HG03139 (cell line): ENCODE results near the gene FKBP9.
A peak's percentile ranks its signal among the peaks of the same experiment; 100 is the strongest.
"Not testable (repeated sequence)": the region's sequence is repeated elsewhere in the genome, so short reads cannot be mapped to it uniquely, and the experiment has no call there.

Experiments used
- ATAC-seq: cut with Tn5 transposase; IDR thresholded peaks from one replicate; pipeline ENCODE4 v1.9.1; 2021; ENCODE audit not compliant: unreplicated experiment

FKBP9 gene, protein sequence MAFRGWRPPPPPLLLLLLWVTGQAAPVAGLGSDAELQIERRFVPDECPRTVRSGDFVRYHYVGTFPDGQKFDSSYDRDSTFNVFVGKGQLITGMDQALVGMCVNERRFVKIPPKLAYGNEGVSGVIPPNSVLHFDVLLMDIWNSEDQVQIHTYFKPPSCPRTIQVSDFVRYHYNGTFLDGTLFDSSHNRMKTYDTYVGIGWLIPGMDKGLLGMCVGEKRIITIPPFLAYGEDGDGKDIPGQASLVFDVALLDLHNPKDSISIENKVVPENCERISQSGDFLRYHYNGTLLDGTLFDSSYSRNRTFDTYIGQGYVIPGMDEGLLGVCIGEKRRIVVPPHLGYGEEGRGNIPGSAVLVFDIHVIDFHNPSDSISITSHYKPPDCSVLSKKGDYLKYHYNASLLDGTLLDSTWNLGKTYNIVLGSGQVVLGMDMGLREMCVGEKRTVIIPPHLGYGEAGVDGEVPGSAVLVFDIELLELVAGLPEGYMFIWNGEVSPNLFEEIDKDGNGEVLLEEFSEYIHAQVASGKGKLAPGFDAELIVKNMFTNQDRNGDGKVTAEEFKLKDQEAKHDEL

DNA sequence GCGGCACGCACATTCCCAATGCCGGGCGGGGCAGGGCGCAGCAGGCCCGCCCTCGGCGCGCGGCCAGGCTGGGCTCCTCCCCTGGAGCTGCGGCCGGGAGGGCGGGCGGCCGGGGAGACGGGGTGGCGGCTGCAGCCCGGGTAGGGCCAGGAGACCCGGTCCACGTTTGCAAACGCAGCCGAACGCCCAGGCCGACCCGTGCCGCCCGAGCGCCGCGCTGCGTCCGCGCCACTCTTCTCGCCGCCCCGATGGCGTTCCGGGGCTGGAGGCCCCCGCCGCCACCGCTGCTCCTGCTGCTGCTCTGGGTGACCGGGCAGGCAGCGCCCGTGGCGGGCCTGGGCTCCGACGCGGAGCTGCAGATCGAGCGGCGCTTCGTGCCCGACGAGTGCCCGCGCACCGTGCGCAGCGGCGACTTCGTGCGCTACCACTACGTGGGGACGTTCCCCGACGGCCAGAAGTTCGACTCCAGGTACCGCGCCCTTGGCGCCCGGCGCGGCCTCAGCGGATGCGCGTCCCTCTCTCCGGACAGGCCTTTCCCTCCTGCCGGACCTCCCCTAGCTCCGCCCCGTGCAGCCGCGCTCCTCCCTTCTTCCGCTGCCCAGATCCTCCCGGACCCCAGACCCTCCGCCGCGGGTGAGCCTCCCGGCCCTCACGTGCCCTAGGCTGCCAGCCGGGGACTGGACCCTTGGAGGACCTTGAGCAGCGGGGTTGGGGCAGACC lies at the start of gene FKBP9:
Gene FKBP9 (plus strand): TSS at position 115 of the 720 bp plus-strand sequence. CDS start 134 bp downstream, at position 249.
- ATAC-seq: peak; percentile 85

DNA sequence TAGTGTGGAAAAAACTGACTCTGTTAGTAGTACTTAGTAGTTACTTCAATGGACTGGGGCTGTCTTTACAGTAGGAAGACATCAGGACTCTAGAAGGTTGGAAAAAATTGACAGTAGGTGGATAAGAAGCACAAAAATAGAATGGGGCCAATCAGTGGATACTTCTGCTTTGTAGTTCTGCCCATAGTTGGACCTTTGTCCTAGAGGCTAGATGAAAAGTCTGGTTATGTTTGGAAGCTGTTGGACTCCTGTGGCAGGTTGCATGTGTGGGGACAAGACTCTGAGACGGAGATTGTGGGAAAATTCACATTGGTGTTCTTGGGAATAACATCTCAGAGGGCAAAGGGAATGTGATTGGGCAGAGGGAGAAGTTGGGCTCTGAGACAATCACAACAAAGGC lies 47.0 kb upstream of the FKBP9 start:
- ATAC-seq: no peak

DNA sequence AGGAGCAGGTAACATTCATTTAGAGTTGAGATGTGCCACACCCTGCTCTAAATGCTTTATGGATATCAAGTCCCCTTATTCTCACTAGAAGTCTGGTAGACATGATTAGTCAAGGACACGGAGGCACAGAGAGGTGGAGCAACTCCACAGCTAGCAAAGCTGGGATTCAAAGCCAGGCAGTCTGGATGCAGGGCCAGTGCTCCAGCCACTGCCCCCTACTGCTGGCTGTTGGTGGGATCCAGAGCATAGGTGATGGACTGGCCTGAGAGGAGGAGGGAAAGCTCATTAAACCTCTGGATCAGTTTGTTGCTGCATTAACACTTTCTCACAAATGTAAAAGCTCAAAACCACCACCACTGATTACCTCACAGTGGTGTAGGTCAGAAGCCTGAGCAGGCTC lies 43.1 kb upstream of the FKBP9 start:
- ATAC-seq: no peak

DNA sequence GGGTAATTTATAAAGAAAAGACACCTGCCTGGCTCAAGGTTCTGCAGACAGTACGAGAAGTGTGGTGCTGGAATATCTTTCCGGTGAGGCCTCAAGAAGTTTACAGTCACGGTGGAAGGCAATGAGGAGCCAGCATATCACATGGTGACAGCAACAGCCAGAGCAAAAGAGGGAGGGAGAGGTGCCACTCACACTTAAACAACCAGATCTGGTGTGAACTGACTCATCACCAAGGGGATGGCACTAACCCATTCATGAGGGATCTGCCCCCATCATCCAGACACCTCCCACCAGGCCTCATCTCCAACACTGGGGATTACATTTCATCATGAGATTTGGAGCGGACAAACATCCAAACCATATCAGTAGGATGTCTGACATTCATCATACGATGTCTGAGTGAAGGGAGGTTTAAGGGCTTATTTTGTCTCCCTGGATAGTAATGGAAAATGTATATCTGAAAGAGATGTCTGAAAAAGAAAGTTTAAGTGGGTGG lies 42.2 kb upstream of the FKBP9 start:
- ATAC-seq: no peak

DNA sequence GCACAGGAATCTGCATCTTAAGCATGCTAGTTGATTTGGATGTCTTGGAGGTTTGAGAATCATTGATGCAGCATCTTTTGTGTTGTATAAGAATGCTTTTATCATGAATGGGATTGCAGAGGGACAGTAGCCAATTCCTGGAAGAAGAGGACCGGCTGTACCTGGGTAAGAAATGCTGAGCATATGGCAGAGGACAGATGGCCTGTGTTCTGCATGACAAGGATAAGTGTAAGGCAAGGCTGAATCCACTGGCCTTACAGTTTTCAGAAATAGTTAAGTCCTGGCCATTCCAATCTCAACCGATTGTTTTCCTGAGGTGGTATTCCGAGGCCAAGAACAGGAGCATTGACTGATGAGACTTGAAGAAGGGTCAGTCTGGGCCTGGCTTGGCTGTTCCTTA lies 41.2 kb upstream of the FKBP9 start:
- no peak for ATAC-seq

DNA sequence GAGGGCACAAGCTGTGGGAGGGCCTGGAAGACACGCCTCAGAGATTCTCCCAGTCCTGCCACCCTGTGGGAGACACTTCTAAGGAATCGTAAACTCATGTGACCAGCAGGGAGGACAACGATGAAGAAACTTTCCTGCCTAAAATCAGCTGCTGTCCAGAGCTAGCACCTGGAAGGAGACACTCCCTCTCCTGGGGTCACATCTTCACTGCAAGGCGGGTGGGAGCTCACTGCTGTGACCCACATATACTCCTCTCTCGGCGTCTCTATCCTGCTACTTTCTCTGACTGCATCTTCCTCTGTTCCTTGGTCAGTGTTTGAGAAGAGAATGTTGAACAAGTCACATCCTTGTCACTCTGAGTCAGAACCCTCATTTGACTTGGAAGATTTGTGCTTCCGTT lies 40.2 kb upstream of the FKBP9 start:
- not testable (repeated sequence) for ATAC-seq

DNA sequence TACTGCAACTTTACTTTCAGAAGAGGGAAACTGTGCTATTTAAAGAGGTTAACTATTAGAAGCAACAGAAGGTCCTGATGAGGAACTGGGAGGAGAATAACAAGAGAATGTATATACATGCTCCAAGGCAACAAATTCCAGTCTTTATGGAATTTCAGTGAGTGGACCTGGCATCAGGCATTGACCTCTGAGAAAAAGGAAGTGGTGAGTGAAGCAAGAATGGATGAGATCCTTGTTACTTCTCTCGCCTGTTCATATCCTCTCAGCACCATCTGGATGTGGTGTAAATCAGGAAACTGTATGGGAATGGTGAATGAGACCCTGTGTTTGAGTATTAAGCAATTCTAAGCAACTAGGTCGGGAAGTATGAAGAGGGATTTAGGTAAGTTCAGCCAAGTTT lies 35.3 kb upstream of the FKBP9 start:
- no peak for ATAC-seq

DNA sequence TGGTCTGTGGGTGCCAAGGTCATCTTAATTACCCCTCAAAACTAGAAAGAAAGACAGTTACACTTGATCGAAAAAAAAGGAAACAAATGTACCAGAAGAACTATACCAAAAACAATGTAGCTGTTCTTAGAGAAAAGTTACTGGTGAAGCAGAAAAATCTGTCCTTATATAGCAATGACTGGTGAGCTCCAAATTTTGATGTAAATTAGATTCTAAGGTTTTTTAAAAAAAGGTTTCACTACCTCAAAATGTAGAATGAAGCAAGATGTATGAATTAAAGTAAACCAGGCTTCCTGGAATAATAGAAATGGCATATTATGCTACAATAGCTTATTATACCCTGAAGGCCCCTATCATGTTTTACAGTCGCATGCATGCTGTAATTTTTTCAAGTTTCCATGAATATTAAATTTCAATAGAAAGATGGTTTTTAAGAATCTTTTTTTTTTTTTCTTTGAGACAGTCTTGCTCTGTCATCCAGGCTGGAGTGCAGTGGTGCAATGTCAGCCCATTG lies 28.4 kb upstream of the FKBP9 start:
- no peak for ATAC-seq

DNA sequence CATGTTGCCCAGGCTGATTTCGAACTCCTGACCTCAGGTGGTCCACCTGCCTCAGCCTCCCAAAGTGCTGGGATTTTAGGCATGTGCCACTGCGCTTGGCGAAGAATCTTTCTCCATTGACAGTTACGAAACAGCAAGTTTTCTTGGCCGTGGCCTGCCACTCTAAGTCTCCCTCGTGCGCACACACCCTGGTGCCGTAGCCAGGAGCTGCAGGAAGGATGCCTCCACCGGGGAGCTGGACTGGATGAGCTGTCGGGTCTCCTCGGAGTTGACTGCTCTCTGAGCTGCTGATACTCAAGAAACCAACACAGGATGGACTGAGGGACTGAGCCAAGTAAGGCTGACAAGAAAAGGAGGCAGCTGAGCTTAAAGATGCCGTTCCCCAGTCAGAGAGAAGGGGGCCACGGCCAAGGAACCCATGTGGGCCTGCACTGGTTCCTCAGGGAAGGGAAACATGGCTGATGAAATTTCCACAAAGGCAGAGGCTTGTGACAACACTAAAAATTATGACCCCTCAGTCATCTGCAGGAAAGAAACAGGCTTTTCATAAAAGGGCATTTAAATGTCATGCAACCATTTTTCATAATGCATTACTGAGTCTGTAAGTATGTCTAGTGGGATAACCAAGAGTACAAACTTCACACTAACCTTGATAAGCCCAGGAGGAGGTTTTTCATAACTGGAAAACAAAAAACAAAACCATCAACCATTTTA lies 27.7 kb upstream of the FKBP9 start:
- no peak for ATAC-seq

DNA sequence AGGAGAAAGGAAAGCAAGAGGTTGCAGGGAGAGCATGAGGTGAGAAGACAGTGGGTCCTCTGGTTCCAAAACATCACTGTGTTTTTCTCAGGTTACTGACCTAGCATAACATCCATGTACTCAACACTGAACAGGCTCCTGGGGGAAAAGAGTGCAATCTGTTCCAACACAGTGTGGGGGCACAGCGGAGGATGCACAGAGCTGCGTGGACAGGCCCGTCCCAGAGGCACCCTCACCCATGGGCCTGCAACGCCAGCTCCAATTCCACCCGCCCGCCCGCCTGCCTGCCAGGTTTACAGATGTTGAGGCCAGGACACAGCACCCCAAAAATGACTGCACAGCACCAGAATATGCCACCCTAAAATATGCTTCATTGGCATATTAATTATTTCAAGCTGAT lies 26.9 kb upstream of the FKBP9 start:
- ATAC-seq: no peak

DNA sequence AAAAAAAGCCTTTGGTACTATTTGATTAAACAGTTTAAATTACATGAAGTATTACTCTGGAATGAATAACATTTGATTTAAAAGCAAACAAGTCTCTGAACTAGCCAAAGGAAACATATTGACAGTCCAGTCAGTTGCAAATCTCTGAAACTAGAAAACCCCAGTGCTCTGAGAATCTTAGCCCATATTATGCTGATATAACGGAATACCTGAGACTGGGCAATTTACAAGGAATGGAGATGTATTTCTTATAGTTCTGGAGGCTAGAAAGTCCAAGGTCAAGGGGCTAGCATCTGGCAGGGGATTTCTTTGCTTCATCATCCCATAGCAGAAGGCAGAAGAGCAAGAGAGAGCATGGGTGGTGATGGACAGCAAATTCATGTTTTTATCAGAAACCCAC lies 21.7 kb upstream of the FKBP9 start:
- no peak for ATAC-seq

DNA sequence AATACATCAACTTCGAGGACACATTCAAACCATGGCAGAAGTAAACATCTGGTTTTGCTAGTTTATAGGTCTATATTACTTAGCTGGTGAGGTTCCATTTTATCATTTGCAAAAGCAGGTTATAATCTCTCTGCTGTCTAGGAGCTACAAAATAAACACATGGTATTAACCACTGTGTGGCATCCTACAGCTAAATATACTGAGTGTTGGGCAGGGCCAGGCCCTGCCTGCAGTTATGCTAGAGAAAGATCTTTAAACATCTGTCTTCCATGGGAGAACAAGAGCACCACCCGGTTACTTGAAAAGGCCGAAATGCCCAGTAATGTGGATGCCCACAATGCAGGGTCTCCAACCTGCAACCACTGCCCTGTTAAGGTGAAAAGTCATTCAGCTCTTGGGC lies 20.6 kb upstream of the FKBP9 start:
- no peak for ATAC-seq

DNA sequence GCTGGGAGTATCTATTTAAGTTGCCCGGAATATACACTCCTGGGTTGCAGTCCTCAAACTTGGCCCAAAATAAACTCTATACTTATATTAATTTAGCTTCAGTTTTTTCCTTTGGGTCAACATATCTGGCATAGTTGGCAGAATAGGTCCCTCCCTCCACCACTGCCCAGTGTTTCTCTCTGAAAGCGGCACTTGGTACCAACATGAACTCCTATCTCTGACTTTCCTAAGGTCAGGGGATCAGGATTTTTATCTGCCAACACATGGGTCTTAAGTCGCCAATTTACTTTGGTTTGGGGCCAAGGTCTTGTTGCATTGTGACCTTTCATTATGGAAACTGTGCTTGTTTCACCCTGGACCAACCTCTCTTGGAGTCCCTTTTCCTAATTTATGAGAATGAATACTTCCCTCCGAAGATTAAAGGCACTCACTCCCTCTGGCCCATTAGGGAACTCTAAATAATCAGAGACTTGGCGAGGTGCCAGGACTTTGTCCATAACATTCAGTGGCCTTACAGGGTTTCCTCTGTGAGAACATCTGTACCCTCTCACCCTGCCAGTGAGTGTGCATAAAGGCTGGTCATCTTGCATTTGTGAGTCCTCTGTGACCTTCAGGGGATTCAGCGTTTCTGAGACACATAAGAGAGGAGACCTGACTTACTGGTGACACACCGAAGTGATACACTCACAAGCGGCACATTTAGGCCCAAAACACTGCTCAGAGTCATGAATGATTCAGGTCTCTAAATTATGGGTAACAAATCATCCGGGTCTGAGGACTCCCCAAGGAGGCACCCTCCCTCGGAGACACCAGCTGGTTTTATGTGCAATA lies 19.7 kb upstream of the FKBP9 start:
- ATAC-seq: no peak

DNA sequence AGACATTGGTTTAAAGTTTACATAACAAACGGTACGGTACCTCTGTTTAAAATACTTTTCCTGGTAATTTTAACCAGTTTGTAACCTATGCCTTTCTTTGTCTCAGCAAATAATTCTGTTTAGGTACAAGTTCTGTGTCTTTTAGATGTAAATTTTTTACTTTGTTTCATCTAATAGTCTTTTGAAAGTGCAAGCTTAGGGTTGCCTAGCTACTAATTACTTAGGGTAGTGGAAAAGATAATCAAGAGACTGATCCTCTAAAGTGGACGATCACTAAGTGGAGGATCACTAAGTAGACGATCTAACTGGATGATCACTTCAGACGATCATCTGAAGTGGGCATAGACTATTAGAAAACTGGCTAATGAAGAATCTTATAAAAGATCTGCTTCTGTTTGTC lies 16.1 kb upstream of the FKBP9 start:
- ATAC-seq: no peak

DNA sequence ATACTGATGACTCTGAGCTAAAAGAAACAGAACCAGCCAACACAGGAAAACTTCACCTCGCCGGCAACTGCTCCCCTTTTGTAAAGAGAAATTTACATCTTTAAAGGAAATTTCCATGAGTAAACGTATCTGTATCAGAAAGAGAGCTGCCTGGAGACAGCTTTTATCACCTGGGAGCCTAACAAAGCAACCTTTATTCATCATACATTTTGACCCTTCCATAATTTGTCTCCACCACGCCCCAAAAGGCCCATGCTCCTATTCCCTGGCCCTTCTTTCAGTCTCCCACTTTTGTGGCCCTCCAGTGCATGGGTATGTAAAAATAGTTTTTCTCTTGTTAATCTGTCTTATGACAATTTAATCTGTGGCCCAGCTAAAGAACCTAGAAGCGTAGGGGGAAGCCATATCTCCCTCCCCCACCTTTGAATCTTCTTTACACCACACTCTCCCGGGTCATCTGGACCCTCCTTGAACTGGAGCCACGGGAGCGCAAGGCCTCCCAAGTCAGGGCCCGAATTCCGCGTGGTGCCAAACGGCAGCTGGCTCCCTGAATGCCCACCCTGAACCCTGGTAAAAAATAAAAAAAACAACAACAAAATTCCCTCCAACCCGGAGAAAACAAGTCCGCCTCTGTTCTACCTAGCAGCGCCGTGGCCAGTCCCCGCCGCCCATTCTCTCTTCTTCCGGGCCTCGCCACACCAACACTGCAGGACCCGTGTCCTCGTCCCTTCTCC lies 15.4 kb upstream of the FKBP9 start:
- no peak for ATAC-seq

DNA sequence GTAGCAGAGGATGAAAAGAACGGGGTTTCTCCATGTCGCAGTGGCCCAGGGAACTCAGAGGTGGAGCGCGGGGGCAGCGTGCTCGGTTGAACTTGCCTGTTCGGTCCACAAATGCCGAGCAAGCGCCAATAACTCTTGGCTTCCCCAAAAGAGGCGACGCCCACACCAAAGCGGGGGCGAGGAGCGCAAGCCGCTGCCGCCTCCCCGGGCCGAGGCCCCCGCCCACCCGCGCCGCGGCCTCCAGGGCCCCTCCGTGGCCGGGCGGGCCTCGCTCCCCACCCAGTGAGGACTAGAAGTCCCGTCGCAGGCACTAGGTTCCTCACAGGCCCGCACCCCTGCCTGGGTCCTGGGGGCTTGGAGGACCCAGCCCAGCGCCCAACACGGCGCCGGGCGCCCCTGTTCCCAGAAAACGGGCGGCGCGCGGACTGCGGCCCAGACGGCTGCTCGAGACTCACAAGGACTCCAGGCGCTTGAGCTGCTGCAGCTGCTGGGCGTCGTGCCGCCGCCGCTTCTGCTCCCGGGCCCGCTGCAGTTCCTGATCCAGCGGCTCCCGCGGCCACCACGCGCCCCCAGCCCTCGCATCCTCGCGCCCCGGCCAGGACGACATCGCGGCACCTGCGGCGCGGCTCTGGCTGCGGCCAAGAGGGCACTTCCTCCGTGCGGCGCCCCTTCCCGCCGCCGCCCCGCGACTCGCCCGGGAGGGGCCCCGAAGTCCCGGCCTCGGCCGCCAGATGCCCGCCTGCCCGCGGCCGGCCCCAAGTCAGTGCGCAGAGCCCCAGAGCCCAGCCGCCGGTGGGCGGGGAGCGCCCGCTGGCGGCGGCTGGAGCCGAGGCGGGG lies 14.6 kb upstream of the FKBP9 start:
- ATAC-seq: peak; percentile 83

DNA sequence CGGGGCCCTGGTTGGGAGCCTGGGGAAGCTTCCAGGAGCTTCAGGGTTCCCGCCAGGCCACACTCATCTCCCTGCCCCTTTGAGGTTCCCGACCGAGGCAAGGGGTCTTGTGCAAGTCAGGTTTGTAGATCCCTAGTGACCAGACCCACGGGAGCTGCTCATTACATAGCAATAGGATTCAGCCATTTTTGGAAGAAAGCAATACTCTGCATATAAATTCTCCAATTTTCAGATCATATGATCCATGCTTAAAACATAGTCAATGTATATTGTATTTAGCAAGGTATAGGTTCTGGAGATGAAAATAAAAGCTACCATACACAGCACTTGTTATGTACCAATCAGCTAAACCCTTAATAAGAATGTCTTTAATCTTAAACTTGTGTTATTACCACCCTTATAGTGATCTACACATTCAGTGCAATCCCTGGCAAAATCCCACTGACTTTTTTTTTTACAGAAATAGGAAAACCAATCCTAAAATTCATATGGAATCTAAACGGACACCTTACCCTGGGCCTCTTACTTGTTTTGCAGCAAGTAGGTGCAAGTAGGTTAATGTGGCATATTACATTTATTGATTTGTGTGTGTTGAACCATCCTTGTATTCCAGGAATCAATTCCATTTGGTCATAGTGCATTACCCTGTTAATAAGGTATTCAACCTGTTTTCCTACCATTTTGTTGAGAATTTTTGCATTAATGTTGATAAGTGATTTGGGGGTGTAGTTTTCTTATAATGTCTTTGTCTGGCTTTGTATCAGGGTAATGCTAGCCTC lies 13.8 kb upstream of the FKBP9 start:
- no peak for ATAC-seq

DNA sequence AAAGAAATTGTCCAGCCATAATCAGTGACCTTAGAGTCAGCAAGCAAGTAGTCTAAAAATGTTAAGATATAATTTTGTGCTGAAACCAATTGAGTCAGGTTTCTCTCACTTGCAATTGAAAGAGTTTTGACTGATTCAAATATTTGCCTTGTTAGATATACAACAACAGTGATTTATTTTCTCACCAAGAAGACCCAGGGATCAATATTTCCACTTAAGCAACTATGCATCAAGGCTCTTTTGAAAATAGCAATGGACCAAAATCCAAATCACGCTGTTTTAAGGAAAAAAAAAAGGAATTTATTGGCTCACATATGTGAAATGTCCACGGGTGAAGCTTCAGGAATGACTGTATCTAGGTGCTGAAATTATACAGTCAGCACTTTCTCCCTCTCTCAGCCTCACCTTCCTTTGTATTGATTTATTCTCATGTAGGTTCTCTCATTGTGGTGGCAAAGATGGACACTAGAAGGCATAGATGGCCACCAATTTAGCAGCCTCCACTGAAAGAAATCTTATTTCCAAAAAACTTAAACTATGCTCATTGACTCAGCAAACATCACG lies 9.7 kb upstream of the FKBP9 start:
- no peak for ATAC-seq
